Activated naive CD8-positive, alpha-beta T cell (primary cell): ENCODE results near the gene SPON1.
"Not testable (repeated sequence)": the region's sequence is repeated elsewhere in the genome, so short reads cannot be mapped to it uniquely, and the experiment has no call there.

ENCODE experiments used
- H3K27ac Mint-ChIP-seq: one replicate; pipeline ENCODE4 v1.8.0; 2021; ENCODE audit warnings: mixed read lengths
- H3K27me3 Mint-ChIP-seq: one replicate; pipeline ENCODE4 v1.8.0; 2021; ENCODE audit warnings: mixed read lengths
- H3K36me3 Mint-ChIP-seq: one replicate; pipeline ENCODE4 v1.8.0; 2021; ENCODE audit warnings: mixed read lengths
- H3K4me1 Mint-ChIP-seq: one replicate; pipeline ENCODE4 v1.8.0; 2021; ENCODE audit warnings: low read depth, mixed read lengths
- H3K4me3 Mint-ChIP-seq: one replicate; pipeline ENCODE4 v1.8.0; 2021; ENCODE audit warnings: mild to moderate bottlenecking, mixed read lengths
- H3K9me3 Mint-ChIP-seq: one replicate; pipeline ENCODE4 v1.8.0; 2021; ENCODE audit warnings: low read depth, mixed read lengths

The SPON1 gene

GRCh38 chr11:14237444-14237961 lies 275.0 kb downstream of the SPON1 start:
- H3K36me3 Mint-ChIP-seq = no peaks in the 10 kb centered on the region
- no peaks in the 10 kb centered on the region for H3K4me1 Mint-ChIP-seq
- H3K4me3 Mint-ChIP-seq = no peak overlapping the region
- H3K9me3 Mint-ChIP-seq = no peaks in the 10 kb centered on the region
- no peaks in the 10 kb centered on the region for H3K27me3 Mint-ChIP-seq
- H3K27ac Mint-ChIP-seq = no peak overlapping the region

- Mint-ChIP-seq H3K27me3 (no peaks in the 10 kb centered on the region), H3K4me3 (no peak overlapping the region), H3K9me3 (no peaks in the 10 kb centered on the region), H3K27ac (no peak overlapping the region), H3K4me1 (no peaks in the 10 kb centered on the region), H3K36me3 (peaks cover 3% of the 10 kb centered on the region)
These were observed 277.7 kb downstream of the SPON1 start for GRCh38 chr11:14240221-14240620.

GRCh38 chr11:14240951-14241350 lies 278.4 kb downstream of the SPON1 start:
- H3K4me1 Mint-ChIP-seq = no peaks in the 10 kb centered on the region
- no peaks in the 10 kb centered on the region for H3K27me3 Mint-ChIP-seq
- no peaks in the 10 kb centered on the region for H3K9me3 Mint-ChIP-seq

GRCh38 chr11:14242187-14242586 lies 279.7 kb downstream of the SPON1 start:
- Mint-ChIP-seq H3K9me3 (no peaks in the 10 kb centered on the region), H3K36me3 (peaks cover 3% of the 10 kb centered on the region), H3K4me1 (no peaks in the 10 kb centered on the region), H3K27me3 (no peaks in the 10 kb centered on the region), H3K4me3 (no peak overlapping the region), H3K27ac (no peak overlapping the region)

More at GRCh38 chr11:14240951-14241350, 278.4 kb downstream of the SPON1 start:
- H3K36me3 Mint-ChIP-seq = peaks cover 3% of the 10 kb centered on the region
- no peak overlapping the region for H3K4me3 Mint-ChIP-seq
- no peak overlapping the region for H3K27ac Mint-ChIP-seq

- Mint-ChIP-seq H3K4me1 (peaks cover 4% of the 10 kb centered on the region), H3K27ac (no peak overlapping the region), H3K9me3 (no peaks in the 10 kb centered on the region), H3K36me3 (peaks cover 3% of the 10 kb centered on the region), H3K27me3 (no peaks in the 10 kb centered on the region), H3K4me3 (no peak overlapping the region)
These were observed 280.2 kb downstream of the SPON1 start for GRCh38 chr11:14242733-14243132.

GRCh38 chr11:14244926-14245325 lies 282.4 kb downstream of the SPON1 start:
- Mint-ChIP-seq H3K36me3 (peaks cover 3% of the 10 kb centered on the region), H3K9me3 (no peaks in the 10 kb centered on the region), H3K4me3 (no peak overlapping the region), H3K27ac (no peak overlapping the region), H3K4me1 (peaks cover 20% of the 10 kb centered on the region), H3K27me3 (no peaks in the 10 kb centered on the region)

- Mint-ChIP-seq H3K4me3 (no peak overlapping the region), H3K36me3 (peaks cover 3% of the 10 kb centered on the region), H3K27me3 (no peaks in the 10 kb centered on the region), H3K9me3 (no peaks in the 10 kb centered on the region), H3K4me1 (peaks cover 20% of the 10 kb centered on the region), H3K27ac (no peak overlapping the region)
These were observed 282.9 kb downstream of the SPON1 start for GRCh38 chr11:14245444-14245843.

GRCh38 chr11:14248580-14248981 lies 286.1 kb downstream of the SPON1 start:
- H3K27ac Mint-ChIP-seq = no peak overlapping the region
- H3K4me3 Mint-ChIP-seq = peak overlapping the region; percentile 59
- H3K9me3 Mint-ChIP-seq = no peaks in the 10 kb centered on the region
- H3K36me3 Mint-ChIP-seq = peaks cover 3% of the 10 kb centered on the region
- peaks cover 20% of the 10 kb centered on the region for H3K4me1 Mint-ChIP-seq
- H3K27me3 Mint-ChIP-seq = no peaks in the 10 kb centered on the region

GRCh38 chr11:14249121-14249963 lies 286.8 kb downstream of the SPON1 start:
- no peak overlapping the region for H3K27ac Mint-ChIP-seq
- H3K27me3 Mint-ChIP-seq = no peaks in the 10 kb centered on the region
- H3K4me3 Mint-ChIP-seq = peak overlapping the region; percentile 59

GRCh38 chr11:14251754-14252153 lies 289.2 kb downstream of the SPON1 start:
- Mint-ChIP-seq H3K4me1 (peaks cover 20% of the 10 kb centered on the region), H3K27ac (no peak overlapping the region), H3K36me3 (peaks cover 5% of the 10 kb centered on the region), H3K4me3 (no peak overlapping the region), H3K27me3 (no peaks in the 10 kb centered on the region), H3K9me3 (no peaks in the 10 kb centered on the region)

More at GRCh38 chr11:14249121-14249963, 286.8 kb downstream of the SPON1 start:
- Mint-ChIP-seq H3K4me1 (peaks cover 20% of the 10 kb centered on the region), H3K36me3 (peaks cover 3% of the 10 kb centered on the region), H3K9me3 (no peaks in the 10 kb centered on the region)

- H3K4me1 Mint-ChIP-seq = peaks cover 18% of the 10 kb centered on the region
- H3K36me3 Mint-ChIP-seq, H3K4me3 Mint-ChIP-seq, H3K27ac Mint-ChIP-seq, H3K9me3 Mint-ChIP-seq, H3K27me3 Mint-ChIP-seq: not testable (repeated sequence)
These were observed 290.0 kb downstream of the SPON1 start for GRCh38 chr11:14252501-14252900.

GRCh38 chr11:14253421-14253820 lies 290.9 kb downstream of the SPON1 start:
- Mint-ChIP-seq H3K27me3 (no peaks in the 10 kb centered on the region), H3K4me3 (no peak overlapping the region), H3K4me1 (peaks cover 10% of the 10 kb centered on the region), H3K27ac (no peak overlapping the region), H3K36me3 (peaks cover 5% of the 10 kb centered on the region), H3K9me3 (no peaks in the 10 kb centered on the region)

- no peaks in the 10 kb centered on the region for H3K27me3 Mint-ChIP-seq
- H3K36me3 Mint-ChIP-seq = peaks cover 5% of the 10 kb centered on the region
- no peak overlapping the region for H3K4me3 Mint-ChIP-seq
- H3K27ac Mint-ChIP-seq = no peak overlapping the region
- H3K4me1 Mint-ChIP-seq = peaks cover 6% of the 10 kb centered on the region
- no peaks in the 10 kb centered on the region for H3K9me3 Mint-ChIP-seq
These were observed 291.3 kb downstream of the SPON1 start for GRCh38 chr11:14253840-14254239.

- Mint-ChIP-seq H3K4me1 (no peaks in the 10 kb centered on the region), H3K36me3 (peaks cover 5% of the 10 kb centered on the region), H3K27ac (no peak overlapping the region), H3K27me3 (no peaks in the 10 kb centered on the region), H3K4me3 (no peak overlapping the region), H3K9me3 (no peaks in the 10 kb centered on the region)
These were observed 292.2 kb downstream of the SPON1 start for GRCh38 chr11:14254533-14255237.

GRCh38 chr11:14255238-14255534 lies 292.7 kb downstream of the SPON1 start:
- H3K4me1 Mint-ChIP-seq = no peaks in the 10 kb centered on the region
- no peak overlapping the region for H3K27ac Mint-ChIP-seq
- no peak overlapping the region for H3K4me3 Mint-ChIP-seq
- peaks cover 5% of the 10 kb centered on the region for H3K36me3 Mint-ChIP-seq
- no peaks in the 10 kb centered on the region for H3K9me3 Mint-ChIP-seq
- no peaks in the 10 kb centered on the region for H3K27me3 Mint-ChIP-seq
